Uterus (tissue), 2 donors: Measurements from ENCODE around the gene UGT1A7.

ENCODE experiments used
- POLR2A ChIP-seq, 2 donors: fragments of 450-650 bp; IDR thresholded peaks; one replicate each; pipeline ENCODE4 v1.6.1; 2016; ENCODE audit warnings: antibody characterized with exemption in 2 of 2, mild to moderate bottlenecking in 1 of 2, moderate library complexity in 1 of 2
- TF ChIP-seq, protein P1 (sequence below), 4 experiments: fragments of 200-600 bp in 2 of 4; fragments of 450-650 bp in 2 of 4; sonication (generic) in 2 of 4; IDR thresholded peaks; one replicate each; pipeline ENCODE4 v1.5.1; 2016 to 2019; ENCODE audit warnings: antibody characterized with exemption in 4 of 4, mild to moderate bottlenecking in 2 of 4, moderate library complexity in 1 of 4

DNA sequence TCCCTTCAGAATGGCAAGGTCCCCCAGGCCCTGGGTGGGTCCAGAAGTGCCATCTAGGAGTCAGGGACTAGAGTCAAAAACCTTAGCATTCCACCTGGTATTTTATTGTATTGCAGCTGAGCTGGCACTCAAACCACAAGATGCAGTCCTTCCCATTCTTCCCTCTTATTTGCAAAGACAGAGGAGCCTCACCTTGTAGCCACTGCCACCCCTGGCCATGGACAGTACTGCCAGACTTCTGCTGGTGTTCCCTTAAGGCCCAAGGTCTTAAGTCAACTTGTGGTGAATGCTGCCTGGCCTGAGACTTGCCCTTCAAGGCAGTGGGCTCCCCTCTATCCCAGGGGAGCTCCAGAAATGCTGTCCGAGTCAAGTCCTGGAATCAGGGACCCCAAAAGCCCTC is 38.6 kb upstream of the UGT1A7 start:
- TF ChIP-seq, protein P1, sequence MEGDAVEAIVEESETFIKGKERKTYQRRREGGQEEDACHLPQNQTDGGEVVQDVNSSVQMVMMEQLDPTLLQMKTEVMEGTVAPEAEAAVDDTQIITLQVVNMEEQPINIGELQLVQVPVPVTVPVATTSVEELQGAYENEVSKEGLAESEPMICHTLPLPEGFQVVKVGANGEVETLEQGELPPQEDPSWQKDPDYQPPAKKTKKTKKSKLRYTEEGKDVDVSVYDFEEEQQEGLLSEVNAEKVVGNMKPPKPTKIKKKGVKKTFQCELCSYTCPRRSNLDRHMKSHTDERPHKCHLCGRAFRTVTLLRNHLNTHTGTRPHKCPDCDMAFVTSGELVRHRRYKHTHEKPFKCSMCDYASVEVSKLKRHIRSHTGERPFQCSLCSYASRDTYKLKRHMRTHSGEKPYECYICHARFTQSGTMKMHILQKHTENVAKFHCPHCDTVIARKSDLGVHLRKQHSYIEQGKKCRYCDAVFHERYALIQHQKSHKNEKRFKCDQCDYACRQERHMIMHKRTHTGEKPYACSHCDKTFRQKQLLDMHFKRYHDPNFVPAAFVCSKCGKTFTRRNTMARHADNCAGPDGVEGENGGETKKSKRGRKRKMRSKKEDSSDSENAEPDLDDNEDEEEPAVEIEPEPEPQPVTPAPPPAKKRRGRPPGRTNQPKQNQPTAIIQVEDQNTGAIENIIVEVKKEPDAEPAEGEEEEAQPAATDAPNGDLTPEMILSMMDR (IDR thresholded peaks at IDR 0.05): no peak
- no peak for TF ChIP-seq POLR2A (IDR thresholded peaks at IDR 0.05)
